ENCODE measurements around the gene SIX2. TPM values are rescaled to one million over a fixed set of nuclear protein-coding genes. Genes with fewer than 3 reads are reported as not detected.

SIX2 gene
- total RNA-seq, 1 donor, result 0.10 TPM

DNA sequence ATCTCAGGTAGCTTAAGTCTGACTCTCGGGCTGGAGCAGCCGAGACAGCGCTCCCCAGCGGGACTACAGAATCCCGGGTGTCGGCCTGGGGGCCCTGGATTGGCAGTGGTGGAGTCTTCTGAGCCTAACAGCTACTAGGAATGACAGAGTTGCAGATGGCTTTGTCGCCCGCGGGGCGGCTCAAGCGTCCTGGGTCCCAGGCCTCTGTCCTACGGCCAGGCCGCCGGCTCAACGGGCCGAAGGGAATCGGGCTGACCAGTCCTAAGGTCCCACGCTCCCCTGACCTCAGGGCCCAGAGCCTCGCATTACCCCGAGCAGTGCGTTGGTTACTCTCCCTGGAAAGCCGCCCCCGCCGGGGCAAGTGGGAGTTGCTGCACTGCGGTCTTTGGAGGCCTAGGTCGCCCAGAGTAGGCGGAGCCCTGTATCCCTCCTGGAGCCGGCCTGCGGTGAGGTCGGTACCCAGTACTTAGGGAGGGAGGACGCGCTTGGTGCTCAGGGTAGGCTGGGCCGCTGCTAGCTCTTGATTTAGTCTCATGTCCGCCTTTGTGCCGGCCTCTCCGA is 8.8 kb downstream of the SIX2 start:
- H3K4me1 ChIP-seq (ENCODE audit: insufficient read depth, low read length), result peaks cover 14% of the 10 kb centered on the region
- H3K4me3 ChIP-seq (ENCODE audit: low read length), result no peak overlapping the region
- H3K27me3 ChIP-seq (ENCODE audit: insufficient read depth, low read length), result peaks cover 93% of the 10 kb centered on the region
- no peaks in the 10 kb centered on the region for H3K9me3 ChIP-seq (ENCODE audit: low read depth, low read length)

DNA sequence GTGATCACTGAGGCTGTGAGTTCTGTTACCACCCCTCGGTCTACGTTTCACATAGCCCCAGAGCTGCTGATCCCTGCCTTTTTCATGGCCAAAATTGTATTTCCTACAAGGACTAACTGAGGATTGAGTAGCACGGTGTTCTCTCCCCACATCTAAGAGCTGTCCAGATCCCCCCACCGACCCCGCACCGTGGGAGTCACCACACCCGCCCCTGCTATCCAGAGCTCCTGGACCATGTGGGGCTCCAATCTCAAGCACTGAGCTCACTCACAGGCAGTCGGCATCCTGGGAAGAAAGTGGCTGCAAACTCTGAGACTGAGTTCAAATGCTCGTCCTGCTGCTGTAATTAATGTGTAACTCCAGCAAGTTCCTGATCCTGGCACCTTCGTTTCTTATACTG is 9.7 kb downstream of the SIX2 start:
- Histone ChIP-seq H3K27me3 (ENCODE audit: insufficient read depth, low read length) (peaks cover 94% of the 10 kb centered on the region), H3K4me3 (ENCODE audit: low read length) (no peak overlapping the region)

DNA sequence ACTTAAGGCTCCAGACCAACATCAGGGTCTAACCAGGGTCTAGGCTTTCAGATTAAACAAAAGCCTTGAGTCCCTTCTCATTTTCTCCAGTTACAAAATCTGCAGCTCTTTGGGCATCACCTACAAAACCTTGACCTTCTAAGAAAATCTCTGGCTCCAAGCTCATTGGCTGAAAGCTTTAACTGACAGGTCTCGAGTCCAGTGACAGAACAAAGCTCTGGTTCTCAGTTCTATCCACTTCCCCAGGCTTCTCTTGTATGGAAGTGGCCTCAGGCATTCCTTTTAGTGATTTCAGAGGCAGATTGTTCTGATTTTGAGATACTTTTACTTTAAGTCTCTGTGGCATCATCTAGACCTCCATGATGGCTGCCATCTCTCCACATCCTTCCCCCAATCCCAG is 11.3 kb downstream of the SIX2 start:
- Histone ChIP-seq H3K4me1 (ENCODE audit: insufficient read depth, low read length) (peaks cover 14% of the 10 kb centered on the region), H3K27me3 (ENCODE audit: insufficient read depth, low read length) (peaks cover 91% of the 10 kb centered on the region), H3K9me3 (ENCODE audit: low read depth, low read length) (no peaks in the 10 kb centered on the region), H3K4me3 (ENCODE audit: low read length) (no peak overlapping the region)

More for the DNA sequence above, 9.7 kb downstream of the SIX2 start:
- H3K4me1 ChIP-seq (ENCODE audit: insufficient read depth, low read length), result peaks cover 14% of the 10 kb centered on the region
- H3K9me3 ChIP-seq (ENCODE audit: low read depth, low read length), result no peaks in the 10 kb centered on the region

DNA sequence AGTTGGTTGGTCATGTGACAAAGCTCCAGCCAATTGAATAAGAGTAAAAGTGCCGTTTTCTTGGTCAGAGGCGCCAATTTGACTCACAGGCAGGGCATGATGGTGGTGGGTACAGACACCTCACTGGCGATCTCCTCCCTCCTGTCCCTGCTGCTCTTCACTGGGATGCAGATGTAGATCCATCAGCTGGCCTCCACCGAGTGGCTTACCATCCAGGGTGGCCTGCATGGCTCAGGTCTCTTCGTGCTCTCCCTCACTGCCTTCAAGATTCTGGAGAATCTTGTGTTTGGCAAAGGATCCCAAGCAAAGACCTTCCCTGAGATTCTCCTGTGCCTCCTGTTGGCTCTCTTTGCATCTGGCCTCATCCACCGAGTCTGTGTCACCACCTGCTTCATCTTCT is 12.9 kb downstream of the SIX2 start:
- H3K27me3 ChIP-seq (ENCODE audit: insufficient read depth, low read length), result peaks cover 91% of the 10 kb centered on the region
- no peaks in the 10 kb centered on the region for H3K9me3 ChIP-seq (ENCODE audit: low read depth, low read length)
- peaks cover 7% of the 10 kb centered on the region for H3K4me1 ChIP-seq (ENCODE audit: insufficient read depth, low read length)
- H3K4me3 ChIP-seq (ENCODE audit: low read length), result no peak overlapping the region

DNA sequence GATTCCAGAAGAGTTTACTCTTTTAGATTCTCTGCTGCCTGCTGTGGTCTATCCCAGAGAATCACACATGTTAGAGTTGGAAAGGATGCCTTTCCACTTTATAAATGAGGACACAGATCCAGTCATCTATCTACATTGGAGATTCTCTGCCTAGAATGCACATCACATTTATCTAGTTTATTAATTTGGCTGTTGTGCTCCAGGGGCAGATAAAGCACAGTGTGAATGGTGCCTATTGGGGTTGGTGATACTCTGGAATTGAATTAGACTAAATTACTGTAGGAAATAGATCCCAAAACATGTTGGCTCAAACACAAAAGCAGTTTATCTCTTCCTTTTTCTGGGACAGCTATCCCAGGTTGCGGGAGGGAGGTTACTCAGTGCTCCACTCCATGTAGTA is 14.9 kb downstream of the SIX2 start:
- Histone ChIP-seq H3K4me3 (ENCODE audit: low read length) (no peak overlapping the region), H3K9me3 (ENCODE audit: low read depth, low read length) (no peaks in the 10 kb centered on the region), H3K4me1 (ENCODE audit: insufficient read depth, low read length) (no peaks in the 10 kb centered on the region), H3K27me3 (ENCODE audit: insufficient read depth, low read length) (peaks cover 80% of the 10 kb centered on the region)

DNA sequence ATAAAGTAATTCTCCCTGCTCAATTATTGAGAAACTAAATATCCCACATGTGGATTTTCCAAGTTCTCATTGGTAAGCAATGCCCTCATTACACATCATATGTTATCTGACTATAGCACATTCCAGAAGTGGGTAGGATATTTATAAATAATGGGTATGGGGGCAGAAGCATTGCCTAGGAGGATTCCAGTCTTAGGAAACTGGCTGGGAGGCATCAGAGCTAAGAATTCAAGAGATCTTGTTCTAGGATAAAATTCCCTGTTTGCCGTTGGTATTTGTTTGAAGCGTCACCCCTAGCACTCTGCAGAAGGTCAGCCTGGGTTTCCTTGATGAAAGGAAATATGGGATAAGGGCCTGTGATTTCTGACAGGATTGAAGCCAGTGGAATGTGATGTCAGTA is 20.1 kb downstream of the SIX2 start:
- H3K4me1 ChIP-seq (ENCODE audit: insufficient read depth, low read length), result no peaks in the 10 kb centered on the region
- H3K9me3 ChIP-seq (ENCODE audit: low read depth, low read length), result no peaks in the 10 kb centered on the region
- peaks cover 40% of the 10 kb centered on the region for H3K27me3 ChIP-seq (ENCODE audit: insufficient read depth, low read length)
- no peak overlapping the region for H3K4me3 ChIP-seq (ENCODE audit: low read length)

DNA sequence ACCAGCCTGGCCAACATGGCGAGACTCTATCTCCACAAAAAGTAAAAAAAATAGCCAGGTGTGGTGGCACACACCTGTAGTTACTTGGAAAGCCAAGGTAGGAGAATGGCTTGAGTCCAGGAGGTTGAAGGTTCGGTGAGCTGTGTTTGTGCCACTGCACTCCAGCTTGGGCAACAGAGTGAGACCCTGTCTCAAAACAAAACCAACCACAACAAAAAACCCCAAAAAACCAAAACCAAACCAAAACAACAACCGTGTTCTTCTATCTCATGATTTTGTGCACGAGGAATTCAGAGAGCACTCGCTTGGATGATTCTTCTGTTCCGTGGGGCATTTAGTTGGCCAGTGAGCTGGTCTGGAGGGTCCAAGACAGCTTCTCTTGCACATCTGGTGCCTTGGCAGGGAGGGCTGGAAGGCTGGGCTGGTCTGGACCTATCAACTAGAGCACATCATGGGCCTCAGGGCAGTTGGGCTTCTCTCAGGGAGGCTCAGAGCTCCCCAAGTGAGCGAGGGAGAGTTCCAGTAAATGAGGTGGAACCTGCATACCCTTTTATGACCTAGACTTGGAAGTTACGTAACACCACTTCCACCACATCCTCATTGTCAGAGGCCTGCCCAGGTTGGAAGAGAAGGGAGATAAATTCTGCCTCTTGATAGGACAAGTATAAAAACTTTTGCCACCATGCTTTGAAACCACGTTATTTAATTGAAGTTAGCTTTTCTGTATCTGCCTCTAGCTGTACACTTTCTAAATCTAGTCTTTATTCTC is 25.2 kb downstream of the SIX2 start:
- Histone ChIP-seq H3K9me3 (ENCODE audit: low read depth, low read length) (no peaks in the 10 kb centered on the region), H3K27me3 (ENCODE audit: insufficient read depth, low read length) (peaks cover 8% of the 10 kb centered on the region), H3K4me3 (ENCODE audit: low read length) (no peak overlapping the region), H3K4me1 (ENCODE audit: insufficient read depth, low read length) (no peaks in the 10 kb centered on the region)

DNA sequence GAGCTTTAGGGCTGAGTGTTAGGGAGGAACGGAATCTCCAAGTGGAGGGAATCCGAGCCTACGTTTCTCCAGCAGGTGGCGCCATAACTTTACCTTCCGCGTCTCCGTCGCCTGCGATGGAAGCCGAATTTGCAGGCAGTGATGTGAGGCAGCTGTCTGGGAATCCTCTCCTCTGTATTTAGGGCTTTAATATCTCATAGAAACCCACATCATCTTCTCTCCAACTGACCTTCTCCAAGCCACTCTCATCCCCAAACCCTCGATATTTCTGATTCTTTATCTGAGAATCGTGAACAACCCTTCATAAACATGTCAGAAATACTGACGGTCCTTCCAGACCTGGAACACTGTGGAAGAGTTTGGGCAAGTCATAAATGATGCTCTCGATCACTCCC is 27.5 kb downstream of the SIX2 start:
- H3K4me3 ChIP-seq (ENCODE audit: low read length), result no peak overlapping the region
- peaks cover 8% of the 10 kb centered on the region for H3K27me3 ChIP-seq (ENCODE audit: insufficient read depth, low read length)
- no peaks in the 10 kb centered on the region for H3K9me3 ChIP-seq (ENCODE audit: low read depth, low read length)
- H3K4me1 ChIP-seq (ENCODE audit: insufficient read depth, low read length), result no peaks in the 10 kb centered on the region

DNA sequence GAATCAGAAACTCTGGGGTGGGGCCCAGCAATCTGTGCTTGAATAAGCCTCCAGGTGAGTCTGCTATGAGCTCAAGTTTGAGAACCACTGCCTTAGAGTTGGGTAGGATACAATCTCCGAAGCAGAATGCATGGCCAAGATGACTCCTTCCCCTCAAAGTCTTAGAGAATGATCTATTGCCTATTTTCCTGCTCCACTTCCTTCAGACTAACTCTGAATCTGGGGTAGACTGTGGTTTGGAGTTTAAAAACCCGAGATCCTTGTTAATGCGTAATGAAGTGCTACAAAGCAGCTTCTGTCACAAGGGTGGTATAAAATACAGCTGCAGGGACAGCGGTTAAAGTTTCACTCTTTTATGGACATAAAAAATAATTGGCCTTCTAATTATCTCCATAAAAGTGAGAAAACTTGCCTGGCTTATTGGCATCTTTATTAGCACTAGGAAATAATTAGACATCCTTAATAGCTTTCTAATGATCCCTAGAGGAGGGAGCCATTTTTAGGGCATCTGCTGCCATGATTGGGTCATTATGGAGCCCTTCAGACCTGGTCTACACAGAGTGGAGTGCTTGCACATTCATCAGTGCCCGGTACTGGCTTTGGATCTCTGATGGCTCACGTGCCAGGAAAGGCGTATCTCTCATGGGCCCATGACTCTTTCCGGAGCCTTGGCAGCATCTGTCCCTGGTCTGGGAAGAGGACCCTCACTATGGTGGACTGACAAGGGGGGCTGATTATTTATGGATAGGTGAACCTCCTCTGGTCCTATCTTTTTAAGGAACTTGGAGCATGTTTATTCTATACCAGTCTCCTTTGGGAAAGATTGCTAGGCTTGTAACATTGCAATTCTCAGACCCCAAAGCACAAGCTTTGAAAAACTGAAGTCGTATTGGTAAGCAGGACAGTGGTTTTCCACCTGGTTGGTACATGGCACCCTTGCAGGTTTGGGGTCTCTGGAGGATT is 28.2 kb downstream of the SIX2 start:
- no peak overlapping the region for H3K4me3 ChIP-seq (ENCODE audit: low read length)
- peaks cover 2% of the 10 kb centered on the region for H3K27me3 ChIP-seq (ENCODE audit: insufficient read depth, low read length)
- no peaks in the 10 kb centered on the region for H3K4me1 ChIP-seq (ENCODE audit: insufficient read depth, low read length)
- H3K9me3 ChIP-seq (ENCODE audit: low read depth, low read length), result no peaks in the 10 kb centered on the region

DNA sequence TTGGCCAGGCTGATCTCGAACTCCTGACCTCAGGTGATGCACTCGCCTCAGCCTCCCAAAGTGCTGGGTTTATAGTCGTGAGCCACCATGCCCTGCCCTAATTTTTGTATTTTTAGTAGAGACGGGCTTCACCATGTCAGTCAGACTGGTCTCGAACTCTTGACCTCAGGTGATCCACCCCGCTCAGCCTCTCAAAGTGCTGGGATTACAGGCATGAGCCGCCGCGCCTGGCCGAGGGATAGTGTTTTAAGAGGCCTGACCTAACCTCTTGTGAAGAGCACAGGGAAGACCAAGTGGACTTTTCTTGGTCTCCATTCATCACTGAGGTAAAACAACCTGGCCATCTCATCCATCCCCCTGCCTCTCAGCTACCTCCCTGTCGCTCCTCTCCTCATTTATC is 29.7 kb downstream of the SIX2 start:
- no peaks in the 10 kb centered on the region for H3K4me1 ChIP-seq (ENCODE audit: insufficient read depth, low read length)

DNA sequence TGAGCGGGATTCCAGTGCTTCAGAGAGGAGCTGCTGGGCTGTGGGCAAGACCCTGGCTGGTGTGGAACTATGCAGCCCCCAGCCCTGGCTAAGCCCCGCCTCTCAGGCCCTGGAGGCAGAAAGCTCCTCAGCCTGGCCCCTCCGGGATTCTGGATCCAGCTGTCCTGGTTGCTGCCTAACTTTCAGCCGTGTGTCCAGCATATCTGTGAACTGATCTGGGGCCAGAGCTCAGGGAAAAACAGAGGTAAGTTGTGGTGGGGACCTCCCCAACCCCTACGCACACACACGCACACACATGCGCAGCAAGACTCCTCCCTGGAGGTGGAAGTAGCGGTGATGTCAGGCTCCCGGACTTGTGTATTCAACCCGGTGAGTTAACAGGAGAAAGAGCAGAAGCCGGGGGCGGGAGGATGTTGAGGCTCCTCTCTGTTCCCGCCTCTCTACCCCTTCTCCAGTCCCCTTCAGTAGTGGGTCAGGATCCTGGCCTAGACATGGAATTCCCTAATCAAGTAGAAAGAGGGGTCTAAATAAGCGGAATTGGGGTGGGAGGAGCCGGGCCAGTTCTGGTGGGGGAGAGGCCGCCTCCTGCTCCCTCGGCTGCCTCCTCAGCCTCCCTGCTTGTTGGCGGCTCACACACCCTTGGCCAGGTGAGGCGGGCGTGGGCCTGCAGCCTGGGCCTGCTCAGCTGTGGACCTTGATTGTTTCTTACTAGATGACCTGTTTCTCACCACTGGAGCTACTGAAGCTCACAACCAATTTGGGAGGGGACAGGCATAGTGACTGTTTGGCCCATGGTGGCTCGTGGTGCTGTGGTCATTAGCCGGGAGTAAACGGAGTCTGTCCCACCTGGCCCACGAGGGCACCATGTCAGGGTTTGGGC is 33.4 kb downstream of the SIX2 start:
- no peaks in the 10 kb centered on the region for H3K9me3 ChIP-seq (ENCODE audit: low read depth, low read length)
- H3K4me1 ChIP-seq (ENCODE audit: insufficient read depth, low read length), result no peaks in the 10 kb centered on the region
- no peak overlapping the region for H3K4me3 ChIP-seq (ENCODE audit: low read length)
- H3K27me3 ChIP-seq (ENCODE audit: insufficient read depth, low read length), result no peaks in the 10 kb centered on the region

More for the DNA sequence above, 29.7 kb downstream of the SIX2 start:
- no peak overlapping the region for H3K4me3 ChIP-seq (ENCODE audit: low read length)
- no peaks in the 10 kb centered on the region for H3K9me3 ChIP-seq (ENCODE audit: low read depth, low read length)
- peaks cover 2% of the 10 kb centered on the region for H3K27me3 ChIP-seq (ENCODE audit: insufficient read depth, low read length)

DNA sequence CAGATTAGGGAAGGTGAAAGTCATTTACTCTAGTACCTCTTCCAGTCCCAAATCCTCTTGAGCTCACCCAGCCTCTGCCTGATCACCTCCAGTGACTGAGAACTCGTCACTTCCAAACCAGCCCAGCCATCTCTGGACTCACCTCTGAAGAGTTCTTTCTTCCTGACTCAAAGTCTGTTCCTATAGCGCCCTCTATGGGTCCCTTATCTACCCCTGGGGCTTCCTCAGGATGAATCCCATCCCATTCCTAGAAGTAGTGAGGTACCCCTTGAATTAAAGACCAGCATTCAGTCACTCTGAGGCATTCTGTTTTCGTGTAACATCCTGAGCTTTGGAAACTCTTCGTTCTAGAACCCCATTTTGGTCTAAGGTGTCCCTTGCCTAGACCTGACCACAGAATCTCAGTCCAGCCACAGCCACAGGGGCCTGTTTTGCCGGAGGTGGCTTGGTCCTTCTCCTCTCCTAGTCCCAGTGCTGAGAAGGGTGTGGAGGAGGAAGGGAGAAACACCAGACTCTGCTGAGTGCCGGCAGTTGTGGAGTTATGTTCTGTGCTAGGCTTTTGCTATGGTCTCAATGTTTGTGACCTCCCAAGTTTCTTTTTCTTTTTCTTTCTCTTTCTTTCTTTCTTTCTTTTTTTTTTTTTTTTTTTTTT is 35.1 kb downstream of the SIX2 start:
- no peaks in the 10 kb centered on the region for H3K27me3 ChIP-seq (ENCODE audit: insufficient read depth, low read length)
- H3K4me1 ChIP-seq (ENCODE audit: insufficient read depth, low read length), result no peaks in the 10 kb centered on the region
- H3K4me3 ChIP-seq (ENCODE audit: low read length), result no peak overlapping the region
- no peaks in the 10 kb centered on the region for H3K9me3 ChIP-seq (ENCODE audit: low read depth, low read length)

DNA sequence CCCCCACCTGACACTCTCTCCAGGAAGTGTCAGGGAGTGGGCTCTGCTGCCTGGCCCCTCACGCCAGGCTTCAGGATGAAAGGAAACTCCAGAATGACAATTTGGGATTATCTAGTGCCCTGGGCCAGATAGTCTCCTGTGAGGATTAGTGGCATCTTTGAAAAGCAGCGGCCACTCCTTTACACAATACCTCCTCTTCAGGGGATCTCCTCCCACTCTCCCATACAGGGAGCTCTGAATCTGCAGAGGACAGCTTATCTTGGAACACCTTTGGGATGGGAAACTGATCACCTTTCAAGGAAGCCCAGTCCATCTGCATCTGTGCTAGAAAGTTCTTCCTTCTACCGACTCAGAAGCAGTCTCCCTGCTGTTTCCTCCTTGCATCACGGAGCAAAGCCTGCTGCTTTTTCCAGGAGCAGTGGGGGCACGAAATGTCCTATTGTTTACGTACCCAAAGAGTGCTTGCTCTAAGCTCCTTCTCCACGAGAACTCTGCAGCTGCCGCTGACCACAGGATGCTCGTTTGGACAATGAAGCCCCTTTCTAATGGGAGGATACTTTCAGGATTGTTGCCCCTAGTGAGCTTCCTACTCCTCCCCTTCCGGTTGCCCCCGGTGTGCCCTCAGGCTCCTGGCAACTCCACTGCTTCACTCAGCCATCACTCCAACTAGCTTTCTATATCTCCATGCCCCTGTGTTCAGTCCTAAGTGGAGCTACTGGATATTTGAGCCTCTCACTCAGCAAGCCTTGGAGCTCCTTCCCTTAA is 36.3 kb downstream of the SIX2 start:
- H3K27me3 ChIP-seq (ENCODE audit: insufficient read depth, low read length), result no peaks in the 10 kb centered on the region
- H3K9me3 ChIP-seq (ENCODE audit: low read depth, low read length), result no peaks in the 10 kb centered on the region
- no peak overlapping the region for H3K4me3 ChIP-seq (ENCODE audit: low read length)
- H3K4me1 ChIP-seq (ENCODE audit: insufficient read depth, low read length), result no peaks in the 10 kb centered on the region

Measured in mononuclear cell (primary cell).